ENCODE measurements around the gene CCDC106. TPM values are rescaled to one million over a fixed set of nuclear protein-coding genes. Genes with fewer than 3 reads are reported as not detected.

Gene CCDC106
- total RNA-seq, 1 experiment from 2014 or later, result 47.8 TPM

- in situ Hi-C loops (cut with HindIII; ENCODE audit: low pct_unique_long_range_greater_than_20kb, low sequenced_read_pairs), result no loop called here
- Histone ChIP-seq H3K36me3 (ENCODE audit: control insufficient read depth, insufficient read depth, low read length) (peaks cover 13% of the 10 kb centered on the region), H3K27me3 (ENCODE audit: control insufficient read depth, insufficient read depth, low read length) (no peaks in the 10 kb centered on the region), H3K27ac (ENCODE audit: low read length) (peak overlapping the region; percentile 92), H3K4me3 (ENCODE audit: low read depth in 2 of 2, low read length in 2 of 2) (peak overlapping the region; percentile 63 to 93), H3K4me1 (ENCODE audit: control insufficient read depth, insufficient read depth, low read length) (peaks cover 41% of the 10 kb centered on the region), H3K9me3 (ENCODE audit: control insufficient read depth, insufficient read depth, low read depth, low read length) (no peaks in the 10 kb centered on the region)
- TF ChIP-seq REST (IDR thresholded peaks at IDR 0.05; ENCODE audit: insufficient read depth in 1 of 2, low read depth in 2 of 2, low read length in 1 of 2), result peak in 1 of 2 experiments; percentile 72; a peak in 1 of 4 replicates
- peak; percentile 67; the same call in 1 of the 2 replicates for TF ChIP-seq POLR2AphosphoS5 (IDR thresholded peaks at IDR 0.05; ENCODE audit: low read depth, low read length)
- peak; percentile 70; the same call in 1 of the 2 replicates for TF ChIP-seq TCF7L2 (IDR thresholded peaks at IDR 0.05; ENCODE audit: low read depth, low read length)
- no peak; the same call in 1 of the 2 replicates for TF ChIP-seq SIN3A (IDR thresholded peaks at IDR 0.05; ENCODE audit: borderline replicate concordance, insufficient read depth, low read depth, low read length)
- intact Hi-C loops (cut with micrococcal nuclease; ENCODE audit: unreplicated experiment), result no loop called here
- peak; percentile 20 for ATAC-seq
- TSS peak; percentile 60 for BruUV-seq (replicated peaks)
- POLR2A ChIA-PET, result no interaction called here
- DNase-seq (ENCODE audit: low read depth, low spot score), result no peak
- CTCF ChIA-PET, result no interaction called here
Observed at GRCh38 chr19:55642153-55643002, 5.6 kb upstream of the CCDC106 start.

GRCh38 chr19:55643003-55643886 lies 4.8 kb upstream of the CCDC106 start, which contains the start of gene ZNF581:
ZNF581 (plus strand) TSS chr19:55643649; CDS start chr19:55644572, 923 bp downstream.
- intact Hi-C loops (cut with micrococcal nuclease; ENCODE audit: unreplicated experiment) (no loop called here), in situ Hi-C loops (cut with HindIII; ENCODE audit: low pct_unique_long_range_greater_than_20kb, low sequenced_read_pairs) (no loop called here)
- CTCF ChIA-PET, result no interaction called here
- Histone ChIP-seq H3K27ac (ENCODE audit: low read length) (peak within 1 kb of the TSS; percentile 96), H3K9me3 (ENCODE audit: control insufficient read depth, insufficient read depth, low read depth, low read length) (no peaks in the 10 kb centered on the region), H3K4me1 (ENCODE audit: control insufficient read depth, insufficient read depth, low read length) (peaks cover 43% of the 10 kb centered on the region), H3K4me3 (ENCODE audit: low read depth in 2 of 2, low read length in 2 of 2) (peak within 1 kb of the TSS; percentile 63 to 93), H3K36me3 (ENCODE audit: control insufficient read depth, insufficient read depth, low read length) (peaks cover 13% of the 10 kb centered on the region), H3K27me3 (ENCODE audit: control insufficient read depth, insufficient read depth, low read length) (no peaks in the 10 kb centered on the region)
- DNase-seq (ENCODE audit: low read depth, low spot score) (no peak), ATAC-seq (peak; percentile 55)
- POLR2A ChIA-PET, result interaction anchor here (0.6 kb wide), 1 partner anchor 9 kb away, joined by 6 read pairs; no protein-coding TSS in a partner anchor
- TF ChIP-seq REST (IDR thresholded peaks at IDR 0.05; ENCODE audit: insufficient read depth in 1 of 2, low read depth in 2 of 2, low read length in 1 of 2) (no peak), TCF7L2 (IDR thresholded peaks at IDR 0.05; ENCODE audit: low read depth, low read length) (0 out of 2 replicates have a peak, but pooled peaks have one; percentile 30), POLR2AphosphoS5 (IDR thresholded peaks at IDR 0.05; ENCODE audit: low read depth, low read length) (peak; percentile 92), SIN3A (IDR thresholded peaks at IDR 0.05; ENCODE audit: borderline replicate concordance, insufficient read depth, low read depth, low read length) (peak; percentile 82)
- BruUV-seq (replicated peaks), result no TSS peak
